Ishikawa (cell line): ENCODE measurements around the gene PHYHD1.

ENCODE experiments used
- CEBPB ChIP-seq: IDR thresholded peaks from 2 replicates; pipeline ENCODE4 v1.6.1; 2012
- EP300 ChIP-seq: IDR thresholded peaks from 2 replicates; pipeline ENCODE4 v1.6.1; 2012; ENCODE audit warnings: borderline replicate concordance
- MAX ChIP-seq: IDR thresholded peaks from 2 replicates; pipeline ENCODE4 v1.6.1; 2012
- NFIC ChIP-seq: IDR thresholded peaks from 2 replicates; pipeline ENCODE4 v1.6.1; 2012
- RAD21 ChIP-seq: IDR thresholded peaks from 2 replicates; pipeline ENCODE4 v1.6.1; 2012; ENCODE audit warnings: low read depth
- REST ChIP-seq: IDR thresholded peaks from 2 replicates; pipeline ENCODE4 v1.6.1; 2012; ENCODE audit warnings: low read depth, mild to moderate bottlenecking
- TAF1 ChIP-seq: IDR thresholded peaks from 2 replicates; pipeline ENCODE4 v1.6.1; 2012; ENCODE audit warnings: low read depth, mild to moderate bottlenecking
- TCF12 ChIP-seq: IDR thresholded peaks from 2 replicates; pipeline ENCODE4 v1.6.1; 2012; ENCODE audit warnings: low read depth
- TEAD4 ChIP-seq: IDR thresholded peaks from 2 replicates; pipeline ENCODE4 v1.6.1; 2012
- YY1 ChIP-seq: IDR thresholded peaks from 2 replicates; pipeline ENCODE4 v1.6.1; 2012; ENCODE audit warnings: low read depth
- ZBTB7A ChIP-seq: IDR thresholded peaks from 2 replicates; pipeline ENCODE4 v1.6.1; 2012; ENCODE audit warnings: low read depth

GRCh38 chr9:128894764-128895163, 26.0 kb upstream of the PHYHD1 start:
- TF ChIP-seq MAX (no peak), RAD21 (no peak), TAF1 (no peak), TCF12 (no peak), TEAD4 (no peak), NFIC (no peak), EP300 (no peak), YY1 (no peak), REST (no peak), CEBPB (no peak), ZBTB7A (no peak)
